ENCODE measurements around the gene AUTS2. TPM values are rescaled to one million over a fixed set of nuclear protein-coding genes. Genes with fewer than 3 reads are reported as not detected.

The AUTS2 gene
- total and polyA plus RNA-seq, 2 experiments from 2014 or later, result 3.0 to 4.4 TPM

DNA sequence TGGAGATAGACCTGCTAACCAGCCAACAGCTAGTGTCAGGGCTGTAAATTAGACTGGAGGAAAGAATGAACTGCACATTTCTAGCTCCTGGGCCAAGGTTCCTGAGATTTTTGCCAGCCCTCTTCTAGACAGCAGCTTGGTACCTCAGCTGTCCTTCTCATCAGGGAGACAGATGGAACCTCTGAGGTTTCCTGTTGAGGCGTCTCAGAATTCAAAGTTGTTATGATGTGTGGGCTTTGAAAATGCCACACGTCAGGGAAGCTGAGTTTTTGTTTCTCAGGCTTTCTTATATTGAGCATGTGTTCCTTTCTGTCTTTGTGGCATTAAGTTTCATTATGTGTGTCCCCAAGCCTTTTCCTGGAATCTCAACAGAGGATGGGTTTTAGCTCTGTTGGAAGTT is 736.6 kb downstream of the AUTS2 start:
- WGBS, 2 experiments (ENCODE audit: low coverage in 1 of 2, low lambda C conversion rate in 2 of 2, missing lambda C conversion rate in 2 of 2), result 62 to 66% methylated on average over 2 of the region's 2 CpGs
- Histone ChIP-seq H3K9me3 (ENCODE audit: low read depth) (no peaks in the 10 kb centered on the region), H3K9me2 (ENCODE audit: insufficient read depth) (no peaks in the 10 kb centered on the region), H3K27ac (no peak overlapping the region), H3K79me2 (ENCODE audit: insufficient read depth) (no peaks in the 10 kb centered on the region), H3K4me2 (ENCODE audit: unreplicated experiment) (no peak overlapping the region), H3K4me3 (no peak overlapping the region), H3K36me3 (ENCODE audit: low read depth) (no peaks in the 10 kb centered on the region), H3K27me3 (replicated peaks; ENCODE audit: insufficient read depth) (no peaks in the 10 kb centered on the region), H4K20me1 (ENCODE audit: insufficient read depth) (no peaks in the 10 kb centered on the region), H2AFZ (no peak overlapping the region), H3K4me1 (ENCODE audit: insufficient read depth) (no peaks in the 10 kb centered on the region), H3F3A (ENCODE audit: insufficient read depth) (no peaks in the 10 kb centered on the region), H3K9ac (no peak overlapping the region)
- no peak for DNase-seq
- no peak for TF ChIP-seq EZH2 (IDR thresholded peaks at IDR 0.05; ENCODE audit: insufficient read depth, poor library complexity, severe bottlenecking)
- no peak for TF ChIP-seq EZH2phosphoT487 (IDR thresholded peaks at IDR 0.05; ENCODE audit: insufficient read depth, low read depth)
- in situ Hi-C loops (cut with MboI), result no loop called here

DNA sequence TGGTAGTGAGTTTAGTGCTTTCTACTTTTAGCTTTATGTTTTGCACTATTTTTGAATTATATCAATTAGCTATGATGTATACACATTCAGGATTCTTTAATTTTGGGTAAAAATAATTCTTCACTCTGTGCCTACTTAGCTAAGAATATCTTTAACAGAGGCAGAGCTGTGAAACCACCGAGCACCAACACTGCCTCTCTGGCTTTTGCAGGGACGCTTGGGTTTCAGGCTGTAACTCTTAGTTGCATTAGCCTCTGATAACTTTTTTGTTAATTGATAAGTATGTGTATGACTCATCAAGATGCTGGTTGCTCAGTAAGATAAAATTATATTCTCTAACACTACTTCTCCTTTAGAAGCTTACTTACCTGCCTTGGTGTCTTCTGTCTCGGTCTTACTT is 738.3 kb downstream of the AUTS2 start:
- no peak overlapping the region for H3K27ac ChIP-seq
- no peak overlapping the region for H3K9ac ChIP-seq
- no peak overlapping the region for H3K4me3 ChIP-seq
- H3K4me1 ChIP-seq (ENCODE audit: insufficient read depth), result no peaks in the 10 kb centered on the region
- no peaks in the 10 kb centered on the region for H3F3A ChIP-seq (ENCODE audit: insufficient read depth)
- in situ Hi-C loops (cut with MboI), result no loop called here
- H3K27me3 ChIP-seq (replicated peaks; ENCODE audit: insufficient read depth), result no peaks in the 10 kb centered on the region
- H3K9me2 ChIP-seq (ENCODE audit: insufficient read depth), result no peaks in the 10 kb centered on the region
- 75 to 78% methylated on average over 3 of the region's 3 CpGs for WGBS, 2 experiments (ENCODE audit: low coverage in 1 of 2, low lambda C conversion rate in 2 of 2, missing lambda C conversion rate in 2 of 2)
- no peaks in the 10 kb centered on the region for H3K79me2 ChIP-seq (ENCODE audit: insufficient read depth)
- TF ChIP-seq EZH2 (IDR thresholded peaks at IDR 0.05; ENCODE audit: insufficient read depth, poor library complexity, severe bottlenecking), result no peak
- TF ChIP-seq EZH2phosphoT487 (IDR thresholded peaks at IDR 0.05; ENCODE audit: insufficient read depth, low read depth), result no peak
- DNase-seq, result no peak
- no peaks in the 10 kb centered on the region for H3K9me3 ChIP-seq (ENCODE audit: low read depth)
- H3K36me3 ChIP-seq (ENCODE audit: low read depth), result no peaks in the 10 kb centered on the region
- H4K20me1 ChIP-seq (ENCODE audit: insufficient read depth), result no peaks in the 10 kb centered on the region
- no peak overlapping the region for H3K4me2 ChIP-seq (ENCODE audit: unreplicated experiment)
- no peak overlapping the region for H2AFZ ChIP-seq

DNA sequence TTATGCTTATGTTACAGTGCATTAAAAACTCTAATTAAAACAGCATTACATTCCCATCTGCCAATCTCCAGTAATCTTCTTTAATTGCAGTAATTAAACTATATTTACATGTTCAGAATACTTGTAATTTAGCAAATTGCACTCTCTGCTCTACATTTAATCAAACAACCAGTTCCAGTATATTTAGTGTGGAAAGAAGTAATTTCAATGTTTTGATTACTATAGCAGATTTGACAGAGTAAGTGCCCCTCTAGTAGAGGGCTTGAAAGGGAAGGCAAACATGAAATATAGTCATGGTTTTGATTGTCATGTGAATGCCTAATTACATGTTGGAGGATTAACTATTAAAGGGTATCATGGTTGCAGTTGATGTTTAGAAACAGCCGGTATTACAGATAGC is 739.7 kb downstream of the AUTS2 start:
- Histone ChIP-seq H4K20me1 (ENCODE audit: insufficient read depth) (no peaks in the 10 kb centered on the region), H3K4me2 (ENCODE audit: unreplicated experiment) (no peak overlapping the region), H3K9me2 (ENCODE audit: insufficient read depth) (no peaks in the 10 kb centered on the region), H2AFZ (no peak overlapping the region), H3K9me3 (ENCODE audit: low read depth) (no peaks in the 10 kb centered on the region), H3K79me2 (ENCODE audit: insufficient read depth) (no peaks in the 10 kb centered on the region), H3K4me1 (ENCODE audit: insufficient read depth) (no peaks in the 10 kb centered on the region), H3K27ac (no peak overlapping the region), H3K36me3 (ENCODE audit: low read depth) (no peaks in the 10 kb centered on the region), H3K9ac (no peak overlapping the region), H3F3A (ENCODE audit: insufficient read depth) (no peaks in the 10 kb centered on the region), H3K4me3 (no peak overlapping the region), H3K27me3 (replicated peaks; ENCODE audit: insufficient read depth) (no peaks in the 10 kb centered on the region)
- DNase-seq, result no peak
- in situ Hi-C loops (cut with MboI), result no loop called here
- WGBS, 2 experiments (ENCODE audit: low coverage in 1 of 2, low lambda C conversion rate in 2 of 2, missing lambda C conversion rate in 2 of 2), result 81 to 91% methylated on average over 1 of the region's 1 CpG
- TF ChIP-seq EZH2phosphoT487 (IDR thresholded peaks at IDR 0.05; ENCODE audit: insufficient read depth, low read depth) (no peak), EZH2 (IDR thresholded peaks at IDR 0.05; ENCODE audit: insufficient read depth, poor library complexity, severe bottlenecking) (no peak)

DNA sequence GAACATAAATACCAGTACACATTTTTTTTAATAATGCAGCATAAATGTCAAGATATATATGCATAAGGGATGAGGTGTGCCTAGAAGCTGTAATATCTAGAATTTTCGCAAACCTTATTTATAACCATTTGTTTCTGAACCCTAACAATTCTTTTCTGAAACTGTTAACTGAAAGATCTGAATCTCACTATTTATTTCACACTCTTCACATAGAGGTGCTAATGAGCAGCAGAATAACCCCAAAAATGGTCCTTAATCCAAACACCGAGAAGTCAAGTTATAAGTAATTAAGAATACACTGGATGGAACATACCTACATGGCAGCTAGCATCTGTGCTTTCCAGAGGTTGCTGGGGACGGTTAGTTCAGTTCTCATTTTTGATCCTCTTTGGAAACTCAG is 742.0 kb downstream of the AUTS2 start:
- H3F3A ChIP-seq (ENCODE audit: insufficient read depth), result no peaks in the 10 kb centered on the region
- no peaks in the 10 kb centered on the region for H3K79me2 ChIP-seq (ENCODE audit: insufficient read depth)
- H3K27ac ChIP-seq, result no peak overlapping the region
- H3K9me3 ChIP-seq (ENCODE audit: low read depth), result no peaks in the 10 kb centered on the region
- H3K9me2 ChIP-seq (ENCODE audit: insufficient read depth), result no peaks in the 10 kb centered on the region
- no peak overlapping the region for H3K9ac ChIP-seq
- no peak overlapping the region for H3K4me2 ChIP-seq (ENCODE audit: unreplicated experiment)
- H3K4me3 ChIP-seq, result no peak overlapping the region
- no peaks in the 10 kb centered on the region for H4K20me1 ChIP-seq (ENCODE audit: insufficient read depth)
- in situ Hi-C loops (cut with MboI), result no loop called here
- H3K4me1 ChIP-seq (ENCODE audit: insufficient read depth), result no peaks in the 10 kb centered on the region
- no peaks in the 10 kb centered on the region for H3K27me3 ChIP-seq (replicated peaks; ENCODE audit: insufficient read depth)
- no peaks in the 10 kb centered on the region for H3K36me3 ChIP-seq (ENCODE audit: low read depth)
- WGBS, 2 experiments (ENCODE audit: low coverage in 1 of 2, low lambda C conversion rate in 2 of 2, missing lambda C conversion rate in 2 of 2), result 79 to 85% methylated on average over 3 of the region's 3 CpGs
- TF ChIP-seq EZH2 (IDR thresholded peaks at IDR 0.05; ENCODE audit: insufficient read depth, poor library complexity, severe bottlenecking) (no peak), EZH2phosphoT487 (IDR thresholded peaks at IDR 0.05; ENCODE audit: insufficient read depth, low read depth) (no peak)
- no peak for DNase-seq
- H2AFZ ChIP-seq, result no peak overlapping the region

DNA sequence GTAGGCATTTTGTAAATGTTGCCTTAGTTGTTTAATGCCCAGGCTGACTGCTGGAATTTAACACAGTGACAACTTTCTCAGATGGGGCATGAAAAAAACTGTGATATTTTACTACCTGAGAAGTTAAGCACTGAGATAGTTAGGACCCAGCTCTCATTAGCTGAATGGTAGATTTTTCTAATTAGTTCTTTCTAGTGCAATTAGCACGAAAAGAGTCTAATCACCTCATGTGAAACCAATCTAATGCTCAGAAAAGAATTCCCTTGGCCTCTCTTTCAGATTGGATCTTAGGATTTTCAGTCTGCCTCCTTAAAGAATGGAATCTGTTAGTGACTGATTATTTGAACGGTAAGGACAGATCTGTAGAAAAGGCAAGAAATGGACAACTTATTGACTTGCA is 743.2 kb downstream of the AUTS2 start:
- Histone ChIP-seq H3K27me3 (replicated peaks; ENCODE audit: insufficient read depth) (no peaks in the 10 kb centered on the region), H3K9me2 (ENCODE audit: insufficient read depth) (no peaks in the 10 kb centered on the region), H4K20me1 (ENCODE audit: insufficient read depth) (no peaks in the 10 kb centered on the region), H3K9ac (no peak overlapping the region), H3K79me2 (ENCODE audit: insufficient read depth) (no peaks in the 10 kb centered on the region), H3K27ac (no peak overlapping the region), H3K4me1 (ENCODE audit: insufficient read depth) (no peaks in the 10 kb centered on the region), H3K9me3 (ENCODE audit: low read depth) (no peaks in the 10 kb centered on the region), H2AFZ (no peak overlapping the region), H3K4me2 (ENCODE audit: unreplicated experiment) (no peak overlapping the region), H3K36me3 (ENCODE audit: low read depth) (no peaks in the 10 kb centered on the region), H3K4me3 (no peak overlapping the region), H3F3A (ENCODE audit: insufficient read depth) (no peaks in the 10 kb centered on the region)
- no peak for DNase-seq
- TF ChIP-seq EZH2 (IDR thresholded peaks at IDR 0.05; ENCODE audit: insufficient read depth, poor library complexity, severe bottlenecking) (no peak), EZH2phosphoT487 (IDR thresholded peaks at IDR 0.05; ENCODE audit: insufficient read depth, low read depth) (no peak)
- in situ Hi-C loops (cut with MboI), result no loop called here
- 75 to 81% methylated on average over 2 of the region's 2 CpGs for WGBS, 2 experiments (ENCODE audit: low coverage in 1 of 2, low lambda C conversion rate in 2 of 2, missing lambda C conversion rate in 2 of 2)

All from GM23248 (cell line).